ENCODE results near the gene TRIM46.

The TRIM46 gene

DNA sequence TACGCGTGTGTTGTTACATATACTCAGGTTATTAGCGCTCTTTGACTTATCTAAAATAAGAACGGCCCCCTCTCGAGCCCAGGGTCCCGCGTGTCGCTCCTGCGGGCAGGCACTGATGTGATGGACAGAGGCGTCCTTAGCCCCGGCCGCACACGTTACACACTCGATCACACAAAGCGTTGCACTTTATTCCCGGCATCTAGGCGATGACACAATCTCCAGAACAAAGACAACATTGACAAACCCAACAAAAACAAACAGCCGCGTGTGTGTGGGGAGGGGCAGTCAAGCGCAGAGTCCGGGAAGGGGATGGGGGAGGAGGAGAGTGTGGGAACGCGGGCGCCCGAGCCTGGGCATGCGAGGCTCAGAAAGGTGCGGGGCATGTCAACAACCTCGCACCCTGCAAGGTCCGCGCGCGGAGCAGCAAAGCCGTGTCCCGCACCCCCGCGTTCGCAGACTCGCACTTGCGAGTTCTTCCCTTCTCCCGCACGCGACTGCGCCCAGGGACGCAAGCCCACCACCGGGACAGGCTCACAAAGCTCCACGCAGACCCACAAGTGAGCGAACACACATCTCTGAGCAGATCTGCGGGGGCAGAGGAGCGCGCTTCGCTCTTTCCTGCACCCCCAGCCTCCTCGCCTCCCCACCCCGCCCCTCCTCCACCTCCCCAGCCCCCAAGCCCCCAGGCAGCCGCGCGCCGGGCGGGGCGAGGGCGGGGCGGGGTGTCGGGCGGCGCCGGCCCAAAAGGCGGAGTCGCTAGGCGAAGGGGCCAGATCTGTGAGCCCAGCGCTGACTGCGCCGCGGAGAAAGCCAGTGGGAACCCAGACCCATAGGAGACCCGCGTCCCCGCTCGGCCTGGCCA lies 46.3 kb upstream of the TRIM46 start, which contains the start of gene EFNA1:
Gene EFNA1, plus strand, starts transcription at position 772 of the 862 bp plus-strand sequence. CDS start 102 bp downstream, outside the sequence.
- no peak for TF ChIP-seq CTCF (IDR thresholded peaks at IDR 0.05; ENCODE audit: control extremely low read depth, extremely low read depth, low read depth, missing control alignments)
- POLR2A ChIA-PET = no interaction called here
- CTCF ChIA-PET = interaction anchor here (1.8 kb wide), 1 partner anchor 65 kb away, joined by 3 read pairs; no protein-coding TSS in a partner anchor
- peak; percentile 53 for DNase-seq (ENCODE audit: extremely low spot score)

DNA sequence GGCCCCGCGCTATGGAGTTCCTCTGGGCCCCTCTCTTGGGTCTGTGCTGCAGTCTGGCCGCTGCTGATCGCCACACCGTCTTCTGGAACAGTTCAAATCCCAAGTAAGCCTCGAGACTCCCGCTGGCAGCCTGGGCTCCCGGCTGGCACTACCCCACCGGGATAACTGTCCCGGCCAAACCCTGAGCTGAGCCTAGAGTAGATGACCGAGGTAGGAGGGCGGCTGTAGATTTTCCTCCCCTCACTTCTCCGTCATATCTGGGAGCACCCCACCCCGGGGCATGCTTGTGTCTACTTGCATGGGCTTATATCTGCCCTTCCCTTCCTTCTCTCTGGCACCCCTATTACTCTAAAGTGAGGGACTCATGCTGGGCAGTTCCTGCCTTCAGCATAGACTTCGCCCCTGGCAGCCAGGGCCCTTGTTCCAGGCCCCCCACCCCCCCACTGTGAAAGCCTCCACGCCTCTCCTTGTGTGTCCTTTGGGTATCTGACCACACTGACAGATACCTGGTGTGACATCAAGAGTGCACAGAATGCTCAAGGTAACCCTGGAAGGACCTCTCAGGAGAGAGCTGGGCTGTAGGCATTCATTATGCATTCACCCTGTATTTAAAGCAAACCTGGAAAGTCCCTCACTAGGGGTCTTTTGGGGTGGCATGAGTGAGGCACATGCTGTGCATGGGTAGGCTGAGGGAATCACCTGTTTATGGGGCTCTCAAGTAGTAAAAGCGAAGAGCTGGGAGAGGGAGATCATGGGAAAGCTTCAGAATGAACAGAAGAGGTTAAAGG lies 45.5 kb upstream of the TRIM46 start:
- ChIA-PET POLR2A (no interaction called here), CTCF (interaction anchor here (1.2 to 4.4 kb wide), 4 partner anchors 12 to 45 kb away, joined by 3 to 26 read pairs (median 6); partner anchors contain the start of gene KRTCAP2)
- no peak for DNase-seq (ENCODE audit: extremely low spot score)
- TF ChIP-seq CTCF (IDR thresholded peaks at IDR 0.05; ENCODE audit: control extremely low read depth, extremely low read depth, low read depth, missing control alignments) = no peak

GRCh38 chr1:155128755-155129473 lies 44.7 kb upstream of the TRIM46 start:
- ChIA-PET POLR2A (no interaction called here), CTCF (interaction anchor here (1.2 to 4.4 kb wide), 6 partner anchors 11 to 44 kb away, joined by 3 to 26 read pairs (median 8); partner anchors contain the start of gene KRTCAP2)
- DNase-seq (ENCODE audit: extremely low spot score) = no peak
- no peak for TF ChIP-seq CTCF (IDR thresholded peaks at IDR 0.05; ENCODE audit: control extremely low read depth, extremely low read depth, low read depth, missing control alignments)

DNA sequence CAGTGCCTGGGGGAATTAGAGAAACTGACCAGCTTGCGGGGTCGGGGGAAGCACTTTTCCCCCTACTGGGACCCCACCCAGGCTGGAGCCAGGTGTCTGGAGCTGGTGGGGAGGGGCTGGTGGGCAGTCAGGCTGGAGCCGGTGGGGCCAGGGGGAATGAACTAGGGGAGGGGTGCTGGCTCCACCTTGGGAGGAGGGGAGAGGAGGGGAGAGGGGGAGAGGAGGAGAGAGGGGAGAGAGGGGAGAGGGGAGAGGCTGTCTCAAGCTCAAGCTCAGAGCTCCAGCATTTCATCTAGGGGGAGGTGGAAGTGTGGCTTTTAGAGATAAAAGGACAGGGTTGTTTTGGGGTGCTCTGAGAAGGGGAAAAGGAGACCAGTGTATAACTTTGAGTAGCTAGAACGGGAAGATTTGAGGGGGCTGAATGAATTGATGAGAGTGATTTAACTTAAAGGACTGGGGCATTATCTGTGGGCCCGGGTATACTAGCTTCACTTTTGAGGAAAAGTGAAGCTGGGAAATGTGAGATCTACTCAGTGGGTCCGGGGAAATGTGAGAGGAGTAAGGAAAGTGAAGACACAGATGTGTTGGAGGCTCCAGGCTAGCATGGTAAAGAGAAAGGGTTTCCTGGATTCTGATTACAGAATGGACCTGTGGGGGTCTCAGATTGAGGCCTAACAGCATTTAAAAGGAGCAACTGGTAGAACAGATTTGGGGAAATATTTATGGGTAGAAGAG lies 43.2 kb upstream of the TRIM46 start:
- no peak for TF ChIP-seq CTCF (IDR thresholded peaks at IDR 0.05; ENCODE audit: control extremely low read depth, extremely low read depth, low read depth, missing control alignments)
- no peak for DNase-seq (ENCODE audit: extremely low spot score)
- CTCF ChIA-PET = interaction anchor here (0.8 to 4.4 kb wide), 11 partner anchors 12 to 121 kb away, joined by 3 to 26 read pairs (median 6); partner anchors contain the start of gene KRTCAP2
- POLR2A ChIA-PET = interaction anchor here (0.6 kb wide), 1 partner anchor 12 kb away, joined by 5 read pairs; no protein-coding TSS in a partner anchor

DNA sequence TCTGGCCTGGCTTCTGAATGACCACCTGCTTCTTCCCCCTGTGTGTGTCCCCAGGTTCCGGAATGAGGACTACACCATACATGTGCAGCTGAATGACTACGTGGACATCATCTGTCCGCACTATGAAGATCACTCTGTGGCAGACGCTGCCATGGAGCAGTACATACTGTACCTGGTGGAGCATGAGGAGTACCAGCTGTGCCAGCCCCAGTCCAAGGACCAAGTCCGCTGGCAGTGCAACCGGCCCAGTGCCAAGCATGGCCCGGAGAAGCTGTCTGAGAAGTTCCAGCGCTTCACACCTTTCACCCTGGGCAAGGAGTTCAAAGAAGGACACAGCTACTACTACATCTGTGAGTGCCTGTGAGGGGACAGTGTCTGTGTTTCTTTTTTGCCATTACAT lies 42.4 kb upstream of the TRIM46 start:
- TF ChIP-seq CTCF (IDR thresholded peaks at IDR 0.05; ENCODE audit: control extremely low read depth, extremely low read depth, low read depth, missing control alignments) = no peak
- POLR2A ChIA-PET = interaction anchor here (0.6 kb wide), 1 partner anchor 11 kb away, joined by 5 read pairs; no protein-coding TSS in a partner anchor
- DNase-seq (ENCODE audit: extremely low spot score) = no peak
- CTCF ChIA-PET = interaction anchor here (0.9 to 4.4 kb wide), 7 partner anchors 36 to 79 kb away, joined by 3 to 26 read pairs (median 6); partner anchors contain the start of gene KRTCAP2

Data from GM10248 (cell line).